GM21423 (cell line): ENCODE measurements around the gene MTMR12.
"Not testable (repeated sequence)": the region's sequence is repeated elsewhere in the genome, so short reads cannot be mapped to it uniquely, and the experiment has no call there.

Experiments used
- ATAC-seq: cut with Tn5 transposase; IDR thresholded peaks from one replicate; pipeline ENCODE4 v1.9.1; 2021; ENCODE audit warnings: mild to moderate bottlenecking, moderate library complexity; ENCODE audit not compliant: unreplicated experiment

Gene MTMR12

GRCh38 chr5:32301891-32302290, 10.8 kb downstream of the MTMR12 start:
- ATAC-seq, result no peak

DNA sequence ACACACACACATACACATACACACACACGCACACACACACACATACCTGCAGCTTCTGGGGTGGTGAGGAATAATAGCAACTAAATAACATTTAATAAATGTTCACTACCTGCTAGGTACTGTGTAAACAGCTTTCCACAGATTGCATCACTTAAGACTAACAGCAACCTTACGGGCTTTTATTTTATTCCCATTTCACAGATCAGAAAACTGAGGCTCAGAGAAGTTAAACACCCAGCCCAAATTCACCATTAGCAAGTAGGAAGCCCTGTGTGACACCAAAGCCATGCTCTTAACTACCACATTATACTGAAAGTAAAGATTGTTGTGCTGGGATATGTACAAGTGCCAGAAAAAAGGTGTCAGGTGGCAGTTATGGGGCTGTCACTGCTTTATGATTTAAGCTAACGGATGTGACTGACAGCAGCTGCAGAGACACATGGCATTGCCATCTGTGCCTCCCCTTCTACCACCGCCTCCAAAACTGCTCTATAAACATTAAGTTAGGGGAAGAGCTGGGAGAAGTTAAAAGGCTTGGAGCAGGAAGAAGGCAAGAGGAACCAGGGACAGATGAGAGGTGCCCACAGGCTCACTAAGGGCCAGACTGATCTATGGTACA, 13.6 kb downstream of the MTMR12 start:
- ATAC-seq, result no peak

DNA sequence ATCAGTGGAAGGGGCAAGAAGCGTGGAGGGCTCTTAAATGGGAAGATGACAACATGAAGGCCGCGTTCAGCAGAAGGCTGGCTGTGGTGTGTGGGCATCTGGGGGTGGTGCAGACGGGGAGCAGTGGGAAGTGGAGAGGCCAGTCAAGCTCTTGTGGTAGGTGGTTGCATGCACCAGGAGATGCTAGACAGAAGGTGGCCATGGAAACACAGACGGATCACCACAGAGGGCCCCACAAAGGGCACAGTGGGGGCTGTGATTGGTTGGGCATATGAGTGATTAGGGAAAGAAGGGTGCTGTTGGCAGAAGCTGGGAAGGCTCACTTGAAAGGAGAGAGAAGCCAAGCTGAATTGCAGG, 14.7 kb downstream of the MTMR12 start:
- ATAC-seq, result peak; percentile 57

- peak; percentile 8 for ATAC-seq
Measured at GRCh38 chr5:32297181-32298058, 15.3 kb downstream of the MTMR12 start.

DNA sequence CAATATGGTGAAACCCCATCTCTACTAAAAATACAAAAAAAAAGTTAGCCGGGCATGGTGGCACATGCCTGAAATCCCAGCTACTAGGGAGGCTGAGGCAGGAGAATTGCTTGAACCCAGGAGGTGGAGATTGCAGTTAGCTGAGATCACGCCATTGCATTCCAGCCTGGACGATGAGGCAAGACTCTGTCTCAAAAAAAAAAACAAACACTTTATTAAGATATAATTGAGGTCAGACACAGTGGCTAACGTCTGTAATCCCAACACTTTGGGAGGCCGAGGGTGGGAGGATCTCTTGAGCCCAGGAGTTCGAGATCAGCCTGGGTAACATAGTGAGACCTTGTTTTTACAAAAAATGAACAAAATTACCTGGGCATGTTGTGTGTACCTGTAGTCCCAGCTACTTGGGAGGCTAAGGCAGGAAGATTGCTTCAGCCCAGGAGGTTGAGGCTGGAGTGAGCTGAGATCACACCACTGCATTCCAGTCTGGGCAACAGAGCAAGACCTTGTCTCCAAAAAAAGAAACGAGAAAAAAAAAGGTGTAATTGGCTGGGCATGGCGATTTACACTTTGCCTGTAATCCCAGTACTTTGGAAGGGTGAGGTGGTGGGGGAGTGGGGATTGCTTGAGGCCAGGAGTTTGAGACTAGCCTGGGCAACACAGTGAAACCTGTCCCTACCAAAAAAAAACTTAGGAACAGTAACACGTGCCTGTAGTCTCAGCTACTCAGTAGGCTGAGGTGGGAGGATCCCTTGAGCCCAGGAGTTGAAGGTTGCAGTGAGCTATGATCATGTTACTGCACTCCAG, 16.6 kb downstream of the MTMR12 start:
- ATAC-seq, result not testable (repeated sequence)

DNA sequence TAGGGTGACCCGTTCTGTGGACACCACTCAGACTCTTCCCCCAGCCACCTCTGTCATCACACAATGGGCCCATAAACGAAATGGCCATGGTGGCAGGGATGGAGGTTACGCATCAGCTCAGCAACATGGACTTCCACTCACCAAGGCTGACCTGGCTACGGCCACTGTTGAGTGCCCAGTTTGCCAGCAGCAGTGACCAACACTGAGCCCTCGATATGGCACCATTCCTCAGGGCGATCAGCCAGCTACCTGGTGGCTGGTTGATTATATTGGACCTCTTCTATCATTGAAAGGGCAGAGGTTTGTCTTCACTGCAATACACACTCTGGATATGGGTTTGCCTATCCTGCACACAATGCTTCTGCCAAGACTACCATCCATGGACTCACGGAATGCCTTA, 21.1 kb downstream of the MTMR12 start:
- no peak for ATAC-seq

- ATAC-seq, result no peak
Measured at GRCh38 chr5:32290922-32291321, 21.8 kb downstream of the MTMR12 start.

GRCh38 chr5:32290501-32290900, 22.2 kb downstream of the MTMR12 start:
- not testable (repeated sequence) for ATAC-seq

DNA sequence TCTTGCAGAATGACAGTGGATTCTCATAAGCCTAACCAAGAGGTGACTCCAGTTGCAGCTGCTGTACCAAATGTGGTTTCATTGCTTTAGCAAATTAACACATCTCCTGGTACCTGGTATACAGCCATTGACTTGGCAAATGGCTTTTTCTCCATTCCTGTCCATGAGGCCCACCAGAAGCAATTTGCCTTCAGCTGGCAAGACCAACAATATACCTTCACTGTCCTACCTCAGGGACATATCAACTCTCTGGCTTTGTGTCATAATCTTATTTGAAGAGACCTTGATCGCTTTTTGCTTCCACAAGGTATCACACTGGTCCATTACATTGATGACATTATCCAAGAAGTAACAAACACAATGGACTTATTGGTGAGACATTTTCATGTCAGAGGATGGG, 22.8 kb downstream of the MTMR12 start:
- ATAC-seq, result not testable (repeated sequence)

DNA sequence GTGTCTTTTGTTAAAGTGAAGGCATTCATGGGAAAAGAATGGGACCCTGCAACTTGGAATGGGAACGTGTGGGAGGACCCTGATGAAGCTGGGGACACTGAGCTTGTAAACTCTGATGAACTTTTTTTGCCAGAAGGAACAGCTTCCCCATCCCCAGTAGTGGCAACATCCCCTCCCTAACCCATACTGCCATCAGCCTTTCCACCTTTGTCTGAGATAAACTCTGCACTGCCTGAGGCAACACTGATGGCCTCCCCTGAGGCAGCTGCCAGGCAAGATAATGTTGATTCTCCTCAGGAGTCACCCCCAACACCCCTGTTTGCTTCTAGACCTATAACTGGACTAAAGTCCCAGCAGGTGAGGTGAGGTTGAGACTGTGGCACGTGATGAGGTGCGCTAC, 24.6 kb downstream of the MTMR12 start:
- ATAC-seq, result not testable (repeated sequence)

DNA sequence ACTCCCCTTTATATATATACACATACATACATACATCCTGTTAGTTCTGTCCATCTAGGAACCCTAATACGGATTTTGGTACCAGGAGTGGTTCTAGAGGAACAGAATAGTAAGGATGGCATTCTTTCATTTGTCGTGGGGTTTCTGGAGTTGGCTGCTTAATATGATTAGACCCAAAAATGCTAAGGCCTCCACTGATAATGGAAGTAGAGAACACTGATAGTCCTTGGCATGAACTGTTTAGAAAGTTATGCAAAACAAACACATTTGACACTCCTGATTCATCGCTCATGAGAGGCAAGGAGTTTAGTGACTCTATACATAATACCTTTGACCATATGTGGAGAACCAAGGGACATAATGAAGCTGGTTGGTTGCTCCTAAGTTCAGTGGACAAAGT, 25.2 kb downstream of the MTMR12 start:
- not testable (repeated sequence) for ATAC-seq

- ATAC-seq, result no peak
Measured at GRCh38 chr5:32285510-32286138, 27.1 kb downstream of the MTMR12 start.

GRCh38 chr5:32283539-32284377, 29.0 kb downstream of the MTMR12 start:
- peak; percentile 42 for ATAC-seq

DNA sequence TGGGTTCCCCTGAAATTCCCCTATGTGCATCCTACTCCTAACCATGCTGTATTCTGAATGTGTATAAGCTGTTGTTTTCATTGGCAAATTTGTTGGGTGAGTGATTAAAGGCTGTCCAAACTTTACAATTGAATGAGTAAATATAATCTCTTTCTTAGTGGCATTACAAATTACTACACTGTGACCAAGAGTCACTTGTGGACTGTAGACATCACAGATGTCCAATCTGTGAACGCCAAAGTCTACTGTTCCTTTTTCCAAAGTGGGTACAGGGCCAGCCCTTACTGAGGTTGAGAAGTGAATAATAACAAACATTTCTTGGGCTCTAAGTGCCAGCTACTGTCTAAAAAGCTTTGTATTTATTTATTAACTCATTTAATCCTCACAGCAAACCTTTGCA, 29.7 kb downstream of the MTMR12 start:
- ATAC-seq, result no peak

- no peak for ATAC-seq
Measured at GRCh38 chr5:32282633-32283032, 30.1 kb downstream of the MTMR12 start.

DNA sequence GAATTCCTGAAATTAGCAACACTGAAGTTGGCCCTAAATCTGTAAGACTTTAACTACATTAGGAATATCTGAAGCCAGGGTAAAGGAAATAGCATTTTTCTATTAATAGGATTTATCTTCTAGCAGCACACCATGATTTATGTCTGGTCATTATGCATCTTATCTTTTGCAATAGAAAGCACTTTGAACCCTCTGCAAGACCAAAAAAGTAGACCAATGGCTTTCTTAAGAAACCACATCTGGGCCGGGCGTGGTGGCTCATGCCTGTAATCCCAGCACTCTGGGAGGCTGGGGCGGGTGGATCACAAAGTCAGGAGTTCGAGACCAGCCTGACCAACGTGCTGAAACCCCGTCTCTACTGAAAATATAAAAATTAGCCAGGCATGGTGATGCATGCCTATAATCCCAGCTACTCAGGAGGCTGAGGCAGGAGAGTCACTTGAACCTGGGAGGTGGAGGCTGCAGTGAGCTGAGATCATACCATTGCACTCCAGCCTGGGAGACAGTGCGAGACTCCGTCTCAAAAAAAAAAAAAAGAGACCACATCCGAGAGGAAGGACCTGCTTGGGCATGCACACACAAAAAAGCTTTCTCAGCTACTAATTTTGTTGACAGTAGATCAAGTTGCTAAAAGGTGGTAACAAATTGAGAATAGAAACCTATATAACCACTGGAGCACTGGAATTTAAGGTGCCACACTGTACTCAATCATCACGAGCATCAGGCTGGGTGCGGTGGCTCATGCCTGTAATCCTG, 31.2 kb downstream of the MTMR12 start:
- ATAC-seq, result not testable (repeated sequence)

GRCh38 chr5:32280656-32281081, 32.1 kb downstream of the MTMR12 start:
- ATAC-seq, result peak; percentile 88

GRCh38 chr5:32279786-32280185, 33.0 kb downstream of the MTMR12 start:
- ATAC-seq, result no peak

- ATAC-seq, result no peak
Measured at GRCh38 chr5:32279223-32279622, 33.5 kb downstream of the MTMR12 start.
